ENCODE measurements around the gene SLC45A3. TPM values are rescaled to one million over a fixed set of nuclear protein-coding genes. Genes with fewer than 3 reads are reported as not detected.
A peak's percentile ranks its signal among the peaks of the same experiment; 100 is the strongest.
"Not testable (repeated sequence)": the region's sequence is repeated elsewhere in the genome, so short reads cannot be mapped to it uniquely, and the experiment has no call there.

SLC45A3 gene
- total RNA-seq (under 1 TPM in 1 of 2 experiments, not detected in 1; 0.11 TPM), total RNA-seq (0.20 to 14.8 (median 3.3) reads per million in 172 experiments)
- 0.16 TPM for polyA plus RNA-seq (2013, experiment 1 of 2)
- 0.27 TPM for polyA plus RNA-seq (2013, experiment 2 of 2)

GRCh38 chr1:205680073-205680851 is at the start of gene SLC45A3:
Gene SLC45A3 (minus strand): TSS chr1:205680509. CDS start chr1:205664656, 15,853 bp downstream.
- peaks cover 13% of the 10 kb centered on the region for H3K4me1 Mint-ChIP-seq (ENCODE audit: low read depth)
- Histone ChIP-seq H3K36me3 (ENCODE audit: insufficient read depth, low read length) (no peaks in the 10 kb centered on the region), H3K9me3 (ENCODE audit: control insufficient read depth in 1 of 2, insufficient read depth in 1 of 2, low read length in 2 of 2) (peaks cover 0 to 6% of the 10 kb centered on the region in 2 experiments), H3K4me1 (ENCODE audit: insufficient read depth, low read length) (peaks cover 12% of the 10 kb centered on the region), H3K27me3 (ENCODE audit: control insufficient read depth in 1 of 2, insufficient read depth in 2 of 2, low read length in 2 of 2) (peaks cover 0 to 3% of the 10 kb centered on the region in 2 experiments), H3K4me3 (ENCODE audit: low read length) (peak within 1 kb of the TSS; percentile 24), H3K27ac (ENCODE audit: low read depth in 1 of 2, low read length in 2 of 2) (no peak within 1 kb of the TSS)
- CTCF ChIA-PET = interaction anchor here (0.7 to 2.1 kb wide), 2 partner anchors 23 to 88 kb away, joined by 3 to 6 read pairs; no protein-coding TSS in a partner anchor
- peaks cover 27% of the 10 kb centered on the region for H3K27me3 Mint-ChIP-seq
- peak in 12 of 14 experiments; percentile 8 to 63 (median 32) for DNase-seq
- H3K9me3 Mint-ChIP-seq = no peaks in the 10 kb centered on the region
- peak; percentile 71 for ATAC-seq (ENCODE audit: poor library complexity)
- no peak within 1 kb of the TSS for H3K27ac Mint-ChIP-seq
- peak within 1 kb of the TSS; percentile 80 for H3K4me3 Mint-ChIP-seq
- no peaks in the 10 kb centered on the region for H3K36me3 Mint-ChIP-seq (ENCODE audit: low read depth)
- intact Hi-C loops (cut with DNase I, micrococcal nuclease) = no loop called here
- no peak for TF ChIP-seq CTCF (IDR thresholded peaks at IDR 0.05)
- POLR2A ChIA-PET = interaction anchor here (0.5 to 1.1 kb wide), 4 partner anchors 49 to 90 kb away, joined by 3 read pairs; no protein-coding TSS in a partner anchor

- DNase-seq = no peak
- Histone ChIP-seq H3K4me3 (ENCODE audit: low read length) (no peak overlapping the region), H3K36me3 (ENCODE audit: insufficient read depth, low read length) (peaks cover 27% of the 10 kb centered on the region), H3K27ac (ENCODE audit: low read depth in 1 of 2, low read length in 2 of 2) (no peak overlapping the region), H3K27me3 (ENCODE audit: control insufficient read depth in 1 of 2, insufficient read depth in 2 of 2, low read length in 2 of 2) (no peaks in the 10 kb centered on the region), H3K4me1 (ENCODE audit: insufficient read depth, low read length) (no peaks in the 10 kb centered on the region), H3K9me3 (ENCODE audit: control insufficient read depth in 1 of 2, insufficient read depth in 1 of 2, low read length in 2 of 2) (no peaks in the 10 kb centered on the region)
- peak overlapping the region; percentile 37 for H3K27ac Mint-ChIP-seq
- ChIA-PET CTCF (interaction anchor here (1.2 to 1.3 kb wide), 2 partner anchors 12 to 16 kb away, joined by 3 to 4 read pairs; no protein-coding TSS in a partner anchor), POLR2A (no interaction called here)
- H3K36me3 Mint-ChIP-seq (ENCODE audit: low read depth) = peaks cover 71% of the 10 kb centered on the region
- H3K4me1 Mint-ChIP-seq (ENCODE audit: low read depth) = peaks cover 35% of the 10 kb centered on the region
- no peak overlapping the region for H3K4me3 Mint-ChIP-seq
- H3K9me3 Mint-ChIP-seq = no peaks in the 10 kb centered on the region
- H3K27me3 Mint-ChIP-seq = no peaks in the 10 kb centered on the region
- intact Hi-C loops (cut with DNase I, micrococcal nuclease) = no loop called here
- ATAC-seq (ENCODE audit: poor library complexity) = no peak
- no peak for TF ChIP-seq CTCF (IDR thresholded peaks at IDR 0.05)
Measured at GRCh38 chr1:205726619-205727125, 46.4 kb upstream of the SLC45A3 start.

- peak overlapping the region; percentile 55 for H3K27ac Mint-ChIP-seq
- Histone ChIP-seq H3K9me3 (ENCODE audit: control insufficient read depth in 1 of 2, insufficient read depth in 1 of 2, low read length in 2 of 2) (no peaks in the 10 kb centered on the region), H3K4me3 (ENCODE audit: low read length) (no peak overlapping the region), H3K27me3 (ENCODE audit: control insufficient read depth in 1 of 2, insufficient read depth in 2 of 2, low read length in 2 of 2) (no peaks in the 10 kb centered on the region), H3K4me1 (ENCODE audit: insufficient read depth, low read length) (no peaks in the 10 kb centered on the region), H3K27ac (ENCODE audit: low read depth in 1 of 2, low read length in 2 of 2) (no peak overlapping the region), H3K36me3 (ENCODE audit: insufficient read depth, low read length) (peaks cover 37% of the 10 kb centered on the region)
- H3K4me3 Mint-ChIP-seq = no peak overlapping the region
- H3K9me3 Mint-ChIP-seq = no peaks in the 10 kb centered on the region
- POLR2A ChIA-PET = interaction anchor here (0.6 kb wide), 1 partner anchor 13 kb away, joined by 4 read pairs; no protein-coding TSS in a partner anchor
- no peaks in the 10 kb centered on the region for H3K27me3 Mint-ChIP-seq
- H3K4me1 Mint-ChIP-seq (ENCODE audit: low read depth) = peaks cover 25% of the 10 kb centered on the region
- CTCF ChIA-PET = interaction anchor here (0.7 to 1.9 kb wide), 4 partner anchors 11 to 68 kb away, joined by 3 to 9 read pairs (median 3); no protein-coding TSS in a partner anchor
- intact Hi-C loops (cut with DNase I, micrococcal nuclease) = no loop called here
- DNase-seq (no peak), ATAC-seq (ENCODE audit: poor library complexity) (no peak)
- TF ChIP-seq CTCF (IDR thresholded peaks at IDR 0.05) = no peak
- H3K36me3 Mint-ChIP-seq (ENCODE audit: low read depth) = peaks cover 73% of the 10 kb centered on the region
Measured at GRCh38 chr1:205725514-205725913, 45.2 kb upstream of the SLC45A3 start.

GRCh38 chr1:205720740-205721139 is 40.4 kb upstream of the SLC45A3 start:
- CTCF ChIA-PET = interaction anchor here (0.8 kb wide), 1 partner anchor 10 kb away, joined by 3 read pairs; no protein-coding TSS in a partner anchor
- intact Hi-C loops (cut with DNase I, micrococcal nuclease); H3K4me1 ChIP-seq (ENCODE audit: insufficient read depth, low read length); H3K27ac ChIP-seq (ENCODE audit: low read depth in 1 of 2, low read length in 2 of 2); ATAC-seq (ENCODE audit: poor library complexity); H3K27me3 ChIP-seq (ENCODE audit: control insufficient read depth in 1 of 2, insufficient read depth in 2 of 2, low read length in 2 of 2); H3K9me3 ChIP-seq (ENCODE audit: control insufficient read depth in 1 of 2, insufficient read depth in 1 of 2, low read length in 2 of 2); DNase-seq; H3K4me3 ChIP-seq (ENCODE audit: low read length); H3K4me3 Mint-ChIP-seq; H3K27me3 Mint-ChIP-seq; H3K9me3 Mint-ChIP-seq; H3K27ac Mint-ChIP-seq: not testable (repeated sequence)
- H3K36me3 ChIP-seq (ENCODE audit: insufficient read depth, low read length) = peaks cover 66% of the 10 kb centered on the region
- POLR2A ChIA-PET = interaction anchor here (0.7 to 1.0 kb wide), 2 partner anchors 66 to 477 kb away, joined by 3 read pairs; no protein-coding TSS in a partner anchor
- Mint-ChIP-seq H3K36me3 (ENCODE audit: low read depth) (peaks cover 92% of the 10 kb centered on the region), H3K4me1 (ENCODE audit: low read depth) (peaks cover 20% of the 10 kb centered on the region)

All from CD4-positive, alpha-beta T cell (primary cell).